Measurements from ENCODE around the gene PPP1R14D. TPM values are rescaled to one million over a fixed set of nuclear protein-coding genes. Genes with fewer than 3 reads are reported as not detected.

The PPP1R14D gene
- total and polyA plus RNA-seq, 2 of the 8 experiments (the other 6 are each of a cell fraction or from before 2014, with no cell fraction given), result not detected

DNA sequence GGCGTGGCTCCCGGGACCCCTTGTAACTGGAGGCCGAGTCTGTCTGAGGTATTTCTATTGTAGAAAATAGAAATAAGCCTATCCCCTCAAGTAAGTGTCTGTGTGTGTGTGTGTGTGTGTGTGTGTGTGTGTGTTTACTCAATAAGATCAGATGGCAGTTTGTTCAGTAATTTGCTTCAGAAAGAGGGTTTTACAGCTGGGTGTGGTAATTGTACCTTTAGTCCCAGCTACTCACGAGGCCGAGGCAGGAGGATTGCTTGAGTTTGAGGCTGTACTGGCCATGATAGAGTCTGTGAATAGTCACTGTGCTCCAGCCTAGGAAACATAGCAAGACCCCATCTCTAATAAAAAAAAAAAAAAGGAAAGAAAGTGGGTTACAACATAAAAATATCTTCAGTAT, 24.0 kb upstream of the PPP1R14D start:
- H3K4me3 ChIP-seq (ENCODE audit: extremely low read depth in 1 of 4, insufficient read depth in 2 of 4, low read depth in 3 of 4, low read length in 4 of 4), result no peak overlapping the region
- POLR2A ChIA-PET (ENCODE audit: partially characterized antibody), result interaction anchor here (1.7 to 2.0 kb wide), 2 partner anchors 10 to 16 kb away, joined by 3 to 4 read pairs; no protein-coding TSS in a partner anchor

More for the DNA sequence above, 24.0 kb upstream of the PPP1R14D start:
- CTCF ChIA-PET (ENCODE audit: partially characterized antibody), result interaction anchor here (0.7 to 1.3 kb wide), 2 partner anchors 21 to 42 kb away, joined by 3 to 5 read pairs; partner anchors contain the start of gene VPS18
- Histone ChIP-seq H3K23ac (ENCODE audit: insufficient read length) (no peak overlapping the region), H2BK5ac (ENCODE audit: low read depth, low read length) (no peak overlapping the region), H3K9ac (replicated peaks in 1 of 4; ENCODE audit: extremely low read depth in 1 of 4, low read depth in 3 of 4, low read length in 3 of 4) (no peak overlapping the region), H3K18ac (ENCODE audit: extremely low read depth, low read length) (no peak overlapping the region), H3K27ac (ENCODE audit: low read depth, low read length) (no peak overlapping the region), H3K36me3 (ENCODE audit: control insufficient read depth in 2 of 4, insufficient read depth in 4 of 4, low read length in 3 of 4) (peaks cover 18 to 60% (median 44%) of the 10 kb centered on the region in 4 experiments; a peak in 7 of 8 replicates), H2BK15ac (ENCODE audit: low read length) (no peak overlapping the region), H2BK20ac (ENCODE audit: low read length) (no peak overlapping the region), H2AFZ (ENCODE audit: low read length) (no peak overlapping the region), H3K56ac (replicated peaks; ENCODE audit: insufficient read length, low read depth, low read length) (no peak overlapping the region), H3K23me2 (ENCODE audit: low read depth, low read length) (no peaks in the 10 kb centered on the region), H2BK12ac (ENCODE audit: low read depth, low read length) (no peak overlapping the region), H3K79me1 (ENCODE audit: low read depth, low read length) (peaks cover 8% of the 10 kb centered on the region), H2BK120ac (replicated peaks; ENCODE audit: low read depth, low read length) (no peak overlapping the region), H3K14ac (ENCODE audit: insufficient read length) (no peak overlapping the region), H3K4me1 (replicated peaks in 1 of 4; ENCODE audit: control insufficient read depth in 3 of 4, insufficient read depth in 4 of 4, low read length in 3 of 4) (peaks cover 0 to 4% (median 2%) of the 10 kb centered on the region in 4 experiments; a peak in 2 of 7 replicates), H2AK5ac (ENCODE audit: low read depth, low read length) (no peak overlapping the region), H3K9me3 (ENCODE audit: insufficient read depth in 2 of 2, low read depth in 1 of 2, low read length in 1 of 2) (no peaks in the 10 kb centered on the region), H3K27me3 (replicated peaks in 1 of 4; ENCODE audit: control insufficient read depth in 3 of 4, extremely low read depth in 1 of 4, insufficient read depth in 3 of 4, low read length in 3 of 4) (no peaks in the 10 kb centered on the region), H4K91ac (replicated peaks; ENCODE audit: insufficient read length, low read length) (no peak overlapping the region), H4K8ac (ENCODE audit: extremely low read depth, insufficient read depth, low read length) (no peak overlapping the region), H3K4me2 (ENCODE audit: insufficient read depth in 1 of 2, low read depth in 2 of 2, low read length in 2 of 2) (no peak overlapping the region), H3K4ac (replicated peaks; ENCODE audit: insufficient read length, low read depth, low read length) (no peak overlapping the region), H3K79me2 (ENCODE audit: control insufficient read depth in 1 of 2, insufficient read depth in 2 of 2, low read length in 2 of 2) (peaks cover 0 to 24% of the 10 kb centered on the region in 2 experiments; a peak in 2 of 4 replicates), H4K20me1 (replicated peaks in 1 of 2; ENCODE audit: control insufficient read depth in 1 of 2, insufficient read depth in 2 of 2, low read length in 2 of 2) (peaks cover 5 to 6% of the 10 kb centered on the region in 2 experiments), H4K5ac (ENCODE audit: insufficient read length, low read depth, low read length) (no peak overlapping the region)
- DNase-seq (ENCODE audit: low read depth in 1 of 2, low spot score in 2 of 2) (no peak), FAIRE-seq (no peak)
- TF ChIP-seq CBX5 (IDR thresholded peaks at IDR 0.05; ENCODE audit: low read depth, low read length) (no peak), RFX5 (IDR thresholded peaks at IDR 0.05; ENCODE audit: borderline replicate concordance, low read depth, low read length) (no peak), EZH2 (IDR thresholded peaks at IDR 0.05; ENCODE audit: low read depth, low read length, severe bottlenecking) (no peak)
- TF ChIP-seq, protein P1, sequence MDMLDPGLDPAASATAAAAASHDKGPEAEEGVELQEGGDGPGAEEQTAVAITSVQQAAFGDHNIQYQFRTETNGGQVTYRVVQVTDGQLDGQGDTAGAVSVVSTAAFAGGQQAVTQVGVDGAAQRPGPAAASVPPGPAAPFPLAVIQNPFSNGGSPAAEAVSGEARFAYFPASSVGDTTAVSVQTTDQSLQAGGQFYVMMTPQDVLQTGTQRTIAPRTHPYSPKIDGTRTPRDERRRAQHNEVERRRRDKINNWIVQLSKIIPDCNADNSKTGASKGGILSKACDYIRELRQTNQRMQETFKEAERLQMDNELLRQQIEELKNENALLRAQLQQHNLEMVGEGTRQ (IDR thresholded peaks at IDR 0.05; ENCODE audit: low read length), result no peak
- 100% methylated on average over 5 of the region's 5 CpGs; no CpG with 5 or more reads in 1 of the 2 experiments for WGBS, 2 experiments (ENCODE audit: extremely low coverage in 1 of 2, insufficient coverage in 1 of 2, insufficient read length in 1 of 2, insufficient replicate concordance in 2 of 2, low coverage in 1 of 2, low lambda C conversion rate in 2 of 2, missing lambda C conversion rate in 1 of 2)
